CD4-positive, alpha-beta T cell treated with Interleukin-4 for 4 hours (primary cell): ENCODE data around the gene P2RY4.
"Not testable (repeated sequence)": the region's sequence is repeated elsewhere in the genome, so short reads cannot be mapped to it uniquely, and the experiment has no call there.

ENCODE experiments used
- DNase-seq: peaks from one replicate; pipeline ENCODE4 v3.0.0-alpha.2; 2020

The P2RY4 gene

GRCh38 chrX:70260104-70260503 is at the start of gene P2RY4:
P2RY4 (minus strand) TSS chrX:70260204; CDS start chrX:70259624, 580 bp downstream.
- no peak for DNase-seq

- DNase-seq, result no peak
Observed at GRCh38 chrX:70301716-70302115, 41.7 kb upstream of the P2RY4 start.

GRCh38 chrX:70293621-70294020 is 33.6 kb upstream of the P2RY4 start:
- no peak for DNase-seq

GRCh38 chrX:70292788-70293187 is 32.8 kb upstream of the P2RY4 start:
- DNase-seq, result no peak

- DNase-seq, result peak; percentile 69
Observed at GRCh38 chrX:70289793-70290770, 30.1 kb upstream of the P2RY4 start, which contains the start of the genes KIF4A and PDZD11. KIF4A (plus strand) TSS chrX:70290104; CDS start chrX:70290459, 355 bp downstream. PDZD11 (minus strand) TSS chrX:70289927; CDS start chrX:70289341, 586 bp downstream.

- no peak for DNase-seq
Observed at GRCh38 chrX:70289168-70289792, 29.3 kb upstream of the P2RY4 start.

GRCh38 chrX:70281951-70282350 is 21.9 kb upstream of the P2RY4 start, which contains the start of gene RAB41:
RAB41 (plus strand) TSS chrX:70282172; CDS start chrX:70282218, 46 bp downstream.
- no peak for DNase-seq

- no peak for DNase-seq
Observed at GRCh38 chrX:70280573-70280972, 20.6 kb upstream of the P2RY4 start.

GRCh38 chrX:70279081-70279480 is 19.1 kb upstream of the P2RY4 start:
- DNase-seq, result no peak

GRCh38 chrX:70274029-70274428 is 14.0 kb upstream of the P2RY4 start:
- DNase-seq, result not testable (repeated sequence)

GRCh38 chrX:70268034-70268433 is 8.0 kb upstream of the P2RY4 start, which contains the start of gene ARR3:
ARR3 (plus strand) TSS chrX:70268334; CDS start chrX:70269386, 1,052 bp downstream.
- DNase-seq, result no peak

GRCh38 chrX:70264784-70265183 is 4.8 kb upstream of the P2RY4 start:
- DNase-seq, result no peak

- DNase-seq, result no peak
Observed at GRCh38 chrX:70262952-70263567, 3.1 kb upstream of the P2RY4 start.

GRCh38 chrX:70257423-70258288 is 2.3 kb downstream of the P2RY4 start:
- DNase-seq, result no peak

GRCh38 chrX:70255452-70255851 is 4.6 kb downstream of the P2RY4 start:
- DNase-seq, result no peak

- no peak for DNase-seq
Observed at GRCh38 chrX:70254909-70255308, 5.1 kb downstream of the P2RY4 start.

- no peak for DNase-seq
Observed at GRCh38 chrX:70254063-70254400, 6.0 kb downstream of the P2RY4 start.

- DNase-seq, result no peak
Observed at GRCh38 chrX:70253377-70254062, 6.5 kb downstream of the P2RY4 start.

GRCh38 chrX:70252491-70252890 is 7.5 kb downstream of the P2RY4 start:
- no peak for DNase-seq

GRCh38 chrX:70247252-70247651 is 12.8 kb downstream of the P2RY4 start:
- no peak for DNase-seq

GRCh38 chrX:70244881-70245280 is 15.1 kb downstream of the P2RY4 start:
- no peak for DNase-seq

GRCh38 chrX:70243601-70244000 is 16.4 kb downstream of the P2RY4 start:
- not testable (repeated sequence) for DNase-seq
